ENCODE data around the gene FOXRED2. TPM values are rescaled to one million over a fixed set of nuclear protein-coding genes. Genes with fewer than 3 reads are reported as not detected.

Gene FOXRED2
- polyA plus RNA-seq, 1 of the 3 experiments (the other 2 are of a cell fraction) = 7.9 TPM

GRCh38 chr22:36475341-36475740 is 31.5 kb downstream of the FOXRED2 start:
- TF ChIP-seq FOXM1 (IDR thresholded peaks at IDR 0.05; ENCODE audit: low read depth) = no peak
- no peak for TF ChIP-seq MAX (IDR thresholded peaks at IDR 0.05; ENCODE audit: low read depth)
- TF ChIP-seq POLR2AphosphoS5 (IDR thresholded peaks at IDR 0.05; ENCODE audit: low read depth, low read length) = no peak
- H3K9me2 ChIP-seq = no peaks in the 10 kb centered on the region
- peaks cover 7% of the 10 kb centered on the region for H3F3A ChIP-seq (replicated peaks; ENCODE audit: insufficient read depth)
- no peak overlapping the region for H3K27ac ChIP-seq (ENCODE audit: low read depth in 2 of 2, low read length in 1 of 2)
- H3K79me2 ChIP-seq (ENCODE audit: insufficient read depth) = peaks cover 20% of the 10 kb centered on the region
- no peaks in the 10 kb centered on the region for H4K20me1 ChIP-seq (ENCODE audit: insufficient read depth)
- no peak overlapping the region for H2AFZ ChIP-seq (ENCODE audit: low read depth)
- no peak for DNase-seq
- H3K4me2 ChIP-seq = no peak overlapping the region
- no peaks in the 10 kb centered on the region for H3K27me3 ChIP-seq (ENCODE audit: insufficient read depth)
- no peak overlapping the region for H3K9ac ChIP-seq
- peaks cover 33 to 35% of the 10 kb centered on the region in 2 experiments for H3K36me3 ChIP-seq (replicated peaks in 1 of 2; ENCODE audit: control insufficient read depth in 1 of 2, insufficient read depth in 2 of 2, low read length in 1 of 2)
- H3K9me3 ChIP-seq = no peaks in the 10 kb centered on the region
- CTCF ChIA-PET = interaction anchor here (0.8 to 16.8 kb wide), 5 partner anchors 64 to 198 kb away, joined by 3 to 329 read pairs (median 4); no protein-coding TSS in a partner anchor
- H3K4me3 ChIP-seq (ENCODE audit: low read depth in 2 of 2, low read length in 1 of 2) = no peak overlapping the region
- WGBS (ENCODE audit: low lambda C conversion rate) = 98% methylated on average over 6 of the region's 6 CpGs
- H3K4me1 ChIP-seq (ENCODE audit: control insufficient read depth in 1 of 2, insufficient read depth in 2 of 2, low read depth in 1 of 2, low read length in 1 of 2) = peaks cover 0 to 2% of the 10 kb centered on the region in 2 experiments; a peak in 1 of 4 replicates
- POLR2A ChIA-PET = no interaction called here

- H3K9me2 ChIP-seq = no peaks in the 10 kb centered on the region
- no peak overlapping the region for H3K9ac ChIP-seq
- H4K20me1 ChIP-seq (ENCODE audit: insufficient read depth) = no peaks in the 10 kb centered on the region
- no peak for TF ChIP-seq FOXM1 (IDR thresholded peaks at IDR 0.05; ENCODE audit: low read depth)
- no peak for TF ChIP-seq TAF1 (IDR thresholded peaks at IDR 0.05; ENCODE audit: borderline replicate concordance, low read depth, low read length)
- no peak for TF ChIP-seq JUND (IDR thresholded peaks at IDR 0.05)
- no peak for TF ChIP-seq FOXJ3 (CRISPR knock-in tag; IDR thresholded peaks at IDR 0.05)
- no peak for TF ChIP-seq TCF12 (IDR thresholded peaks at IDR 0.05)
- TF ChIP-seq PBX3 (IDR thresholded peaks at IDR 0.05) = no peak
- TF ChIP-seq GABPA (IDR thresholded peaks at IDR 0.05; ENCODE audit: low read depth) = no peak
- no peak for TF ChIP-seq RFX5 (IDR thresholded peaks at IDR 0.05; ENCODE audit: low read length)
- TF ChIP-seq MXI1 (IDR thresholded peaks at IDR 0.05; ENCODE audit: low read depth, low read length) = no peak
- no peak for TF ChIP-seq RAD21 (IDR thresholded peaks at IDR 0.05; ENCODE audit: low read length)
- no peak for TF ChIP-seq TEAD4 (IDR thresholded peaks at IDR 0.05; ENCODE audit: borderline replicate concordance, insufficient read depth)
- no peak for DNase-seq
- no peak overlapping the region for H2AFZ ChIP-seq (ENCODE audit: low read depth)
- peaks cover 22% of the 10 kb centered on the region for H3F3A ChIP-seq (replicated peaks; ENCODE audit: insufficient read depth)
- no peaks in the 10 kb centered on the region for H3K27me3 ChIP-seq (ENCODE audit: insufficient read depth)
- ChIA-PET POLR2A (no interaction called here), CTCF (interaction anchor here (0.9 to 16.8 kb wide), 2 partner anchors 174 to 233 kb away, joined by 5 to 329 read pairs; partner anchors contain the start of gene APOL2)
- 89% methylated on average over 11 of the region's 13 CpGs for WGBS (ENCODE audit: low lambda C conversion rate)
- H3K4me2 ChIP-seq = no peak overlapping the region
- H3K36me3 ChIP-seq (replicated peaks in 1 of 2; ENCODE audit: control insufficient read depth in 1 of 2, insufficient read depth in 2 of 2, low read length in 1 of 2) = peaks cover 27 to 32% of the 10 kb centered on the region in 2 experiments
- H3K4me1 ChIP-seq (ENCODE audit: control insufficient read depth in 1 of 2, insufficient read depth in 2 of 2, low read depth in 1 of 2, low read length in 1 of 2) = peaks cover 1 to 22% of the 10 kb centered on the region in 2 experiments; a peak in 3 of 4 replicates
- no peak overlapping the region for H3K4me3 ChIP-seq (ENCODE audit: low read depth in 2 of 2, low read length in 1 of 2)
- H3K9me3 ChIP-seq = no peaks in the 10 kb centered on the region
- no peak overlapping the region for H3K27ac ChIP-seq (ENCODE audit: low read depth in 2 of 2, low read length in 1 of 2)
- H3K79me2 ChIP-seq (ENCODE audit: insufficient read depth) = peaks cover 25% of the 10 kb centered on the region
Observed at GRCh38 chr22:36472689-36473088, 34.2 kb downstream of the FOXRED2 start.

All from SK-N-SH (cell line).